Measurements from ENCODE around the gene SNAPC5. TPM values are rescaled to one million over a fixed set of nuclear protein-coding genes. Genes with fewer than 3 reads are reported as not detected.

Gene SNAPC5, protein sequence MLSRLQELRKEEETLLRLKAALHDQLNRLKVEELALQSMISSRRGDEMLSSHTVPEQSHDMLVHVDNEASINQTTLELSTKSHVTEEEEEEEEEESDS
- 10 to 100 TPM in 3 of 4 donors, 1 to 10 TPM in 1; 2.6 to 64.0 (median 32.1) TPM for total RNA-seq

DNA sequence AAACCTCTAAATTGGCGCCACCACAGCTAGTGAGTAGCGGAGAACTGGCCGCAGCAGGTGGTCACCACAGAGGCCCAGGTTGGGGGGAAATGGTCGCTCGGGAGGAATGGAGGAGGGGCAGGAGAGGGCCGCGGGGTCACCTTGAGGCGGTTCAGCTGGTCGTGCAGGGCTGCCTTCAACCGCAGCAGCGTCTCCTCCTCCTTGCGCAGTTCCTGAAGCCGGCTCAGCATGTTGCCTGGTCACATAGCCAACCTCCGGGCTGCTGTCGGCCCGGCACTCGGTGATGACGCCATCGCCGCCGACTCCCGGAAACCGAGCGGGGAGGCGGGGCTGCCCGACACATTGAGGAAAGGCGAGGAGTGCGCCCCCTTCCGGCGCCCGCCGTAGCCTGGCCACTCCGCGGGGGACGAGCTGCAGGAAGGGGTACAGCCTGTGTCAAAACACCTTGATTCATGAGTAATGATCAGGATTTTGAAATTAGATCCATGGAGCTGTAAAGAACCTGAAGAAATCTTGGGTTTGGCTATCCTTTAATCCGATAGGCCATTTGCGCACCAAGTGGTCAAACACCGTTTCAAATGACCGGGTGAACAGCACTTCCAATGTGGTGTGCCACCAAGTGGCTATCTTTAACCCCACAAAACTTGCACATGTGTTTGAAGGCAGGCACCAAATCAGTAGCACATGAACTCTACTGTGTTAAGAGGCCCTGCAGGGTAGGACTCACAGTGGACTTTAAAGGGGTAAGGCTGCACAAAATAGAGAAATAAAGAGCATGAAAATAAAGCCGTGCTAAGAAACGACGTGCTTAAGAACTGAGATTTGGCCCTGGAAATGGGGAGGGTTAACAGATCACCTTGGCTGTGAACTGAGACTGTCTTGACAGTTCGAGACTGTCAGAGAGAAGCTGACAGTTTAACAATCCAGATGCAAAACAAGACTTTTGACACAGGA is at the start of gene SNAPC5:
TSS of gene SNAPC5 (minus strand) at position 261 of the 954 bp plus-strand sequence. CDS start at position 230, 31 bp downstream.
- in situ Hi-C loops (cut with MboI; ENCODE audit: low pct_ligation_motif_present in 1 of 4, low pct_unique_long_range_greater_than_20kb in 1 of 4, low sequenced_read_pairs in 3 of 4), result loop anchor here in 3 of 4 donors (5.0 to 25.0 kb wide), 3 partner anchors 110 to 143 kb away; partner anchors contain the start of genes MAP2K1 (in 1 of the 3) and TIPIN (in 1 of the 3)
- TF ChIP-seq POLR2AphosphoS5 (IDR thresholded peaks at IDR 0.05) (peak; percentile 90 to 91 (median 91)), EP300 (IDR thresholded peaks at IDR 0.05; ENCODE audit: low read depth) (no peak), POLR2A (IDR thresholded peaks at IDR 0.05) (peak; percentile 81)
- TF ChIP-seq, protein P1, sequence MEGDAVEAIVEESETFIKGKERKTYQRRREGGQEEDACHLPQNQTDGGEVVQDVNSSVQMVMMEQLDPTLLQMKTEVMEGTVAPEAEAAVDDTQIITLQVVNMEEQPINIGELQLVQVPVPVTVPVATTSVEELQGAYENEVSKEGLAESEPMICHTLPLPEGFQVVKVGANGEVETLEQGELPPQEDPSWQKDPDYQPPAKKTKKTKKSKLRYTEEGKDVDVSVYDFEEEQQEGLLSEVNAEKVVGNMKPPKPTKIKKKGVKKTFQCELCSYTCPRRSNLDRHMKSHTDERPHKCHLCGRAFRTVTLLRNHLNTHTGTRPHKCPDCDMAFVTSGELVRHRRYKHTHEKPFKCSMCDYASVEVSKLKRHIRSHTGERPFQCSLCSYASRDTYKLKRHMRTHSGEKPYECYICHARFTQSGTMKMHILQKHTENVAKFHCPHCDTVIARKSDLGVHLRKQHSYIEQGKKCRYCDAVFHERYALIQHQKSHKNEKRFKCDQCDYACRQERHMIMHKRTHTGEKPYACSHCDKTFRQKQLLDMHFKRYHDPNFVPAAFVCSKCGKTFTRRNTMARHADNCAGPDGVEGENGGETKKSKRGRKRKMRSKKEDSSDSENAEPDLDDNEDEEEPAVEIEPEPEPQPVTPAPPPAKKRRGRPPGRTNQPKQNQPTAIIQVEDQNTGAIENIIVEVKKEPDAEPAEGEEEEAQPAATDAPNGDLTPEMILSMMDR (IDR thresholded peaks at IDR 0.05), result peak; percentile 97 to 99 (median 98)
- 15 to 50% methylated on average over 1 to 22 of the region's 43 CpGs for WGBS, 2 donors (ENCODE audit: low coverage in 1 of 2)
- peaks cover 10 to 30% (median 17%) of the 10 kb centered on the region in 4 donors for H3K4me1 ChIP-seq
- peak within 1 kb of the TSS; percentile 83 to 94 (median 91) for H3K27ac ChIP-seq
- peaks cover 0 to 50% (median 21%) of the 10 kb centered on the region in 4 donors for H3K36me3 ChIP-seq
- DNase-seq, result peak; percentile 98
- intact Hi-C loops (cut with DNase I; ENCODE audit: low total_unique reads), result loop anchor here (2.0 kb wide), 1 partner anchor 111 kb away; the partner anchor contains the start of gene MAP2K1
- H3K9me3 ChIP-seq, result no peaks in the 10 kb centered on the region
- H3K4me3 ChIP-seq, result peak within 1 kb of the TSS; percentile 60 to 85 (median 83)
- H3K27me3 ChIP-seq, result no peaks in the 10 kb centered on the region

DNA sequence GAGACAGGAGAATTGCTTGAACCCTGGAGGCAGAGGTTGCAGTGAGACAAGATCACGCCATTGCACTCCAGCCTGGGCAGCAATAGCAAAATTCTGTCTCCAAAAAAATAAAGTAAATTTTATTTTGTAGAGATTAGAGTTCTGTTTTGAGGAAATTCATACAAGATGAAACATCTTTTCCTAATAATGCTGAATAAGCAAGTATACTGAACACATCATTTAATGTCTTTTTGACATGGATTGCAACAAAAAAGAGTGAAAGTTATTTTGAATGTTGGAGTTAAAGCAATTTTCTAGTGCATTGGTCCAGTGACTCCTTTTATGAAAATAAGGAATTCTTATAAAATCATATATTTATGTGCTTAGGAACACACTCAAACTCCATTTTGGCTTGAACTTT is 47.7 kb upstream of the SNAPC5 start:
- TF ChIP-seq POLR2A (IDR thresholded peaks at IDR 0.05) (no peak), POLR2AphosphoS5 (IDR thresholded peaks at IDR 0.05) (no peak), EP300 (IDR thresholded peaks at IDR 0.05; ENCODE audit: low read depth) (no peak)
- TF ChIP-seq, protein P1 (IDR thresholded peaks at IDR 0.05), result no peak
- no peak for DNase-seq
- Histone ChIP-seq H3K9me3 (no peaks in the 10 kb centered on the region), H3K4me1 (no peaks in the 10 kb centered on the region), H3K4me3 (no peak overlapping the region), H3K27me3 (no peaks in the 10 kb centered on the region), H3K36me3 (peaks cover 0 to 5% (median 0%) of the 10 kb centered on the region in 4 donors), H3K27ac (no peak overlapping the region)
- intact Hi-C loops (cut with DNase I; ENCODE audit: low total_unique reads), result no loop called here
- in situ Hi-C loops (cut with MboI; ENCODE audit: low pct_ligation_motif_present in 1 of 4, low pct_unique_long_range_greater_than_20kb in 1 of 4, low sequenced_read_pairs in 3 of 4), result no loop called here
- WGBS, 2 donors (ENCODE audit: low coverage in 1 of 2), result 100% methylated on average over 1 of the region's 1 CpG

DNA sequence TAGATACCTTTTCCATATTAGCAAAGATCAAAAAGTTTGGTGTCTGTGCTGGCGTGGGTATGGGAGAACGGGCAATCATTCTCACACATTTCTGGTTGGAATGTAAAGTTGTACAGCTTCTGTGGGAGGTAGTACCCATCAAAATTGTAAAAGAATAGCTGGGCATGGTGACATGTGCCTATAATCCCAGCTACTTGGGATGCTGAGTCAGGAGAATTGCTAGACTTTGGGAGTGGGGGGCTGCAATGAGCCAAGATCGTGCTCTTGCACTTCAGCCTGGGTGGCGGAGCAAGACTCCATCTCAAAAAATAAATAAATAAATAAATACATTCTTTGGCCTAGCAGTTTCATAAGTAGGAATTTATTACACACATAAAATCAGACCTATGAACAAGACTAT is 45.3 kb upstream of the SNAPC5 start:
- TF ChIP-seq POLR2AphosphoS5 (IDR thresholded peaks at IDR 0.05) (no peak), EP300 (IDR thresholded peaks at IDR 0.05; ENCODE audit: low read depth) (no peak), POLR2A (IDR thresholded peaks at IDR 0.05) (no peak)
- TF ChIP-seq, protein P1 (IDR thresholded peaks at IDR 0.05), result no peak
- no peak overlapping the region for H3K27ac ChIP-seq
- H3K9me3 ChIP-seq, result no peaks in the 10 kb centered on the region
- peaks cover 0 to 13% (median 0%) of the 10 kb centered on the region in 4 donors for H3K36me3 ChIP-seq
- intact Hi-C loops (cut with DNase I; ENCODE audit: low total_unique reads), result no loop called here
- H3K4me1 ChIP-seq, result no peaks in the 10 kb centered on the region
- in situ Hi-C loops (cut with MboI; ENCODE audit: low pct_ligation_motif_present in 1 of 4, low pct_unique_long_range_greater_than_20kb in 1 of 4, low sequenced_read_pairs in 3 of 4), result no loop called here
- WGBS, 2 donors (ENCODE audit: low coverage in 1 of 2), result 98 to 100% methylated on average over 4 of the region's 4 CpGs
- DNase-seq, result no peak
- H3K4me3 ChIP-seq, result no peak overlapping the region
- H3K27me3 ChIP-seq, result no peaks in the 10 kb centered on the region

DNA sequence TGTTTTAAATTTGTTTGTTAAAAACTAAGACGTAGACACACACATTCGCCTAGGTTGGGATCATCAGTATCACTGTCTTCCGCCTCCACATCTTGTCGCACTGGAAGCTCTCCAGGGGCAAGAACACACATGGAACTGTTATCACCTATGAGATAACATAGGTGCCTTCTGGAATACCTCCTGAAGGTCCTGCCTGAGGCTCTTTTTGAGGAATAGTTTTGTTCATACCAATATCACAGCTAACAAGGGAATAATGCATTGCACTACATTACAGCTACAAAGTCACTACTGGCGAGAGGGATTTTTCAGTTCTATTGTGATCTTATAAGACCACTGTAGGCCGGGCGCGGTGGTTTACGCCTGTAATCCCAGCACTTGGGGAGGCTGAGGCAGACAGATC is 37.5 kb upstream of the SNAPC5 start:
- intact Hi-C loops (cut with DNase I; ENCODE audit: low total_unique reads), result no loop called here
- Histone ChIP-seq H3K27me3 (no peaks in the 10 kb centered on the region), H3K36me3 (peaks cover 0 to 6% (median 0%) of the 10 kb centered on the region in 4 donors), H3K9me3 (no peaks in the 10 kb centered on the region), H3K27ac (no peak overlapping the region), H3K4me3 (no peak overlapping the region), H3K4me1 (peaks cover 0 to 8% (median 0%) of the 10 kb centered on the region in 4 donors)
- TF ChIP-seq, protein P1 (IDR thresholded peaks at IDR 0.05), result no peak
- TF ChIP-seq POLR2A (IDR thresholded peaks at IDR 0.05) (no peak), EP300 (IDR thresholded peaks at IDR 0.05; ENCODE audit: low read depth) (no peak), POLR2AphosphoS5 (IDR thresholded peaks at IDR 0.05) (no peak)
- in situ Hi-C loops (cut with MboI; ENCODE audit: low pct_ligation_motif_present in 1 of 4, low pct_unique_long_range_greater_than_20kb in 1 of 4, low sequenced_read_pairs in 3 of 4), result no loop called here
- DNase-seq, result no peak
- 96 to 97% methylated on average over 4 to 9 of the region's 9 CpGs for WGBS, 2 donors (ENCODE audit: low coverage in 1 of 2)
